ENCODE measurements around the gene CARD16.
A peak's percentile ranks its signal among the peaks of the same experiment; 100 is the strongest.
"Not testable (repeated sequence)": the region's sequence is repeated elsewhere in the genome, so short reads cannot be mapped to it uniquely, and the experiment has no call there.

Gene CARD16

GRCh38 chr11:105051559-105051958, 6.4 kb upstream of the CARD16 start:
- DNase-seq (ENCODE audit: low read depth in 2 of 2, low spot score in 1 of 2) = no peak

GRCh38 chr11:105049481-105049880, 4.3 kb upstream of the CARD16 start:
- DNase-seq (ENCODE audit: low read depth in 2 of 2, low spot score in 1 of 2) = no peak

GRCh38 chr11:105046898-105047579, 1.9 kb upstream of the CARD16 start:
- no peak for DNase-seq (ENCODE audit: low read depth in 2 of 2, low spot score in 1 of 2)

DNA sequence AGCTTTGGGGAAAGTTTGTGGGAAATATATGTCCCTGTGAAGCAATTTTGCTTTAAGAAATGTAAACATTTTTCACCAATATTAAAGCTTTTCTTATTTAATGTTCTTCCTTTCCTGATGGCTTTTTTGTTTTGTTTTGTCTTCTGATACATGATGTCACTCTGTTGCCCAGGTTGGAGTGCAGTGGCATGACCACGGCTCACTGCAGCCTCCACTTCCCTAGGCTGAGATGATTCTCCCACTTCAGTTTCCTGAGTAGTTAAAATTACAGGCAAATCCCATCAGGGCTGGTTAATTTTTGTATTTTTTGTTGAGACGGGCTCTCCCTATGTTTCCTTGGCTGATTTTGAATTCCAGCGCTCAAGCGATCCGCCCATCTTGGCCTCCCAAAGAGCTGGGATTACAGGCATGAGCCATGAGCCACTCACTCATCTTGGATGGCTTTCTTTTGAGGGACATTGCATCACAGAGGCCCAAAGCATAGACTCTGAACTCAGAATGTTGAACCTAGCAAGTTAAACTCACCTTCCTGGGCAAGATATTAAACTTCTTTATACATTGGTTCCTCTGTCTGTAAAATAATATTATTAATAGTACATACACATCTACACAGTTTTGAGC, 651 bp upstream of the CARD16 start:
- DNase-seq (ENCODE audit: low read depth in 2 of 2, low spot score in 1 of 2) = no peak

DNA sequence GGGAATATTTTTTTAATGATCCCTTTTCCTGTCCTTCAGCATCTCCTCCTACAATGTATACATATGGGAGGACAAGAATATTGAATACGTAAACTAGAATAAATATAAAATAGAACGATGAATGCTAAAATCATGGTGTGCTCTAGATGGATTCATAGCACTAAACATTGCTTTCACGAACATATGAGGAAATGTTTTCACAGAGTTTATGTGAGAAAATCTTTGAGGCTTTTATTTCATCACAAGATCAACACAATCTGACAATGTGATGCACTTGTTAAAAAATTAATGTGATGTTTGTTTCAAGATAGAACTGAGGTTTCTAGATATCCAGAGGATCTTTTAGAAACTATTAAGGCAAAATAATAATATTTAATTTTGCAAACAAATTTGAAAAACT, 3.0 kb downstream of the CARD16 start:
- no peak for DNase-seq (ENCODE audit: low read depth in 2 of 2, low spot score in 1 of 2)

DNA sequence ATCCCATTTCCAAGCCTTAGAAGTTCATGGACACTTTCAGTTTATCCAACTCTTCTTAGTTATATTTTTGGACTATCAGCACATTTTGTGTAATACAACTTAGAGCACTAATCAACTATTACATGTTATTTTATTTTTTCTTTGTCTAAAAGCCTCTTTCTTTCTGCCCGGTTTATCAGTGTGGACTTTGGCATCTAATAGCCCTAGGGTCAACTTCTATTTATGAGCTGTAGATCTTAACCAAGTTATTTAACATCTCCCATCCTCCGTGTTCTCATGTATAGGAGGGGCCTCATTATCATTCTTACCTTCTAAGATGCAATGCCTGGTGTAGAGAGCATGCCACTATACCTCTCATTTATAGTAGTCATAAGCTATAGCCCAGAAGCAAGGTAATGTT, 4.4 kb downstream of the CARD16 start:
- no peak for DNase-seq (ENCODE audit: low read depth in 2 of 2, low spot score in 1 of 2)

- no peak for DNase-seq (ENCODE audit: low read depth in 2 of 2, low spot score in 1 of 2)
Measured at GRCh38 chr11:105034813-105035620, 10.1 kb downstream of the CARD16 start, which contains the start of gene CASP1. Gene CASP1, minus strand, starts transcription at chr11:105035144. Its CDS starts 31 bp downstream, at chr11:105035113.

GRCh38 chr11:105034388-105034787, 10.7 kb downstream of the CARD16 start:
- DNase-seq (ENCODE audit: low read depth in 2 of 2, low spot score in 1 of 2) = not testable (repeated sequence)

DNA sequence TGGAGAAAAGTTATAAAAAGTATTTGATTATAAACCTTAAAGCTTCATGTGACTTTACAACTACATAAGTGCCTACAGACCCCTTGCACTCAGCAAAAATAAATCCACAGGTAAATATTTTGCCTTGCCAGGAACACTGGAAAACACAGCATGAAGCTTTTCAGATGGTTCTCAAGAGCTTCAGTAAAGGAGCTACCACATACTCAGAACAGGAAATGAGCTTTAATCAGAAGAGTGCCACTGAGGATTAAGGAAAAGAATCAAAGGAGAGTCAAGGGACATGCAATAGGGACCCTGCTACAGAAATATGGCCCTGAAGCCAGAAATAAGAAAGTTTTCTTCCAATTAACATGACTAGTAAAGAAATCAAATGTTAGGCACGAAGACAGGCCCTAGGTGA, 11.4 kb downstream of the CARD16 start:
- no peak for DNase-seq (ENCODE audit: low read depth in 2 of 2, low spot score in 1 of 2)

- no peak for DNase-seq (ENCODE audit: low read depth in 2 of 2, low spot score in 1 of 2)
Measured at GRCh38 chr11:105033343-105033742, 11.8 kb downstream of the CARD16 start.

DNA sequence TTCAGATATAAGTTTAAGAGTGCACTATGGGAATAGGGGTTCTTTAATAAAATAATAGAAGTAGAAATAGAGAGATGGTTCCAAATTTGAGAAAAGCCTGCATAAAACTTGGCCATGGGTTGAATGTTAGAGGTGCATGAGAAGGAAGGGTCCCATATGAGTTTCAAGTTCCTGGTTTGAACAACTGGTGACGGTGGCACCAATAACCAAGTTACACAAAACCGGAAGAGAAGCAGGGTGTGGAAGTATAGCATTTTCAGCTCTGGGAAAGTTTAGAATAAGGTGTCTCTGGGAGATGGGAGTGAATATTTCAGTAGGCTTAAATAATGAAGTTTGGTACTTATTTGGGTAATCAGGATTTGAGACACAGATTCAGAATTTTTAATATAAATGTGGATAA, 12.6 kb downstream of the CARD16 start:
- DNase-seq (ENCODE audit: low read depth in 2 of 2, low spot score in 1 of 2) = no peak

- no peak for DNase-seq (ENCODE audit: low read depth in 2 of 2, low spot score in 1 of 2)
Measured at GRCh38 chr11:105027678-105028077, 17.5 kb downstream of the CARD16 start.

- DNase-seq (ENCODE audit: low read depth in 2 of 2, low spot score in 1 of 2) = no peak
Measured at GRCh38 chr11:105024394-105024793, 20.7 kb downstream of the CARD16 start.

GRCh38 chr11:105023003-105023402, 22.1 kb downstream of the CARD16 start, which contains the start of gene CASP5:
Gene CASP5, minus strand, starts transcription at chr11:105023168. Its CDS starts 32 bp downstream, at chr11:105023136.
- no peak for DNase-seq (ENCODE audit: low read depth in 2 of 2, low spot score in 1 of 2)

- DNase-seq (ENCODE audit: low read depth in 2 of 2, low spot score in 1 of 2) = no peak
Measured at GRCh38 chr11:105022527-105022926, 22.6 kb downstream of the CARD16 start.

DNA sequence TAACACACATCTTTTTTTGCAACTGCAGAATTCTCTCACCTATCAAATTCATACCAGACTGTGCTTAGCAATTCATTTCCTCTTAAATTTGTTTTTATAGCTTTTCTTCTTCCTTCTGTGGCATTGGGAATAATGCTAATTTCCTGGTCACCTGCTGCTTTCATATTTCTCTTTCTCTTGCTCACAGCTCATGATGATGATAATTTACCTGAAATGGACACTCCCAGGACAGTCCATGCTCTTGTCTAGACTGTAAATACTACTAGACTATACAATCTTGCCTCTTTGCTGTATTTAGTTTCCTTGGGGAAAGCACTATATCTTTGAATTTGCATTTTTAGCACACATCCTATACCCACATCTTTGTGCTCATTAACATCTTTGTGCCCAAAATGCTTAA, 37.7 kb downstream of the CARD16 start:
- DNase-seq (ENCODE audit: low read depth in 2 of 2, low spot score in 1 of 2) = no peak

GRCh38 chr11:105005451-105005845, 39.7 kb downstream of the CARD16 start:
- no peak for DNase-seq (ENCODE audit: low read depth in 2 of 2, low spot score in 1 of 2)

DNA sequence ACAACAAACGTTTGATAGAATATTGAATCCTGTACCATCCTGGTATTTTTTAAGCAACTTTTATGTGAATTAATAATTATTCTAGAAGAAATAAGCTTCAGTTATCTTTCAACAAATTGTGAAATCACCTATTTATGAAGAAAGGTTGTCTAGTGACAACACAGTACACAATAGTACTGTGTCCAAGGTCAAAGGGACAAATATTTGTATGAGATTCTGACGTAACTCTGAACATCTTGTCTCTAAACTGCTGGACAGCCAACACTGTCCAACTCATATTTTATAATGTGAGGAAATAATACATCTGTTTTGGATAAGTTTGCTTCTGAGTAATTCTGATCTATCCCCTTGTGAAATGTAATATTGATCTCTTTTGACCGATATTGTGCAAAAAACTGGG, 41.1 kb downstream of the CARD16 start:
- no peak for DNase-seq (ENCODE audit: low read depth in 2 of 2, low spot score in 1 of 2)

DNA sequence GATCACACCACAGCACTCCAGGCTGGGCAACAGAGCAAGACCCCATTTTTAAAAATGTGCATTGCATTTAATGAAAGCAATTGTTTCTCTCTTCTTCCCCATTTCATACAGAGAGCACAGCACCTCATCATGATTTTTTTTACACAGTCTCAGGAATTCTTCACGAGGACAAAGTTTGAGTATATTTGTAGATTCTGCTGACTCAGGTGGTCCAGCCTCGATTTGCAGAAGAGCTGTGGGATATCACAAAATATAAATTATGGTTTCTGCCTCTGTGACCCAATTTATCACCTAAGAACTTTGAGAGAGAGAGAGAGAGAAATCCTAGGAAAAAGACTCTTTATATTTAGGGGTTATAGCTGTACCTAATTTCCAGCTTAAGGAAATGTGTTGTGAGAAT, 42.0 kb downstream of the CARD16 start:
- no peak for DNase-seq (ENCODE audit: low read depth in 2 of 2, low spot score in 1 of 2)

- DNase-seq (ENCODE audit: low read depth in 2 of 2, low spot score in 1 of 2) = peak; percentile 15 to 25
Measured at GRCh38 chr11:105000797-105001196, 44.3 kb downstream of the CARD16 start.

DNA sequence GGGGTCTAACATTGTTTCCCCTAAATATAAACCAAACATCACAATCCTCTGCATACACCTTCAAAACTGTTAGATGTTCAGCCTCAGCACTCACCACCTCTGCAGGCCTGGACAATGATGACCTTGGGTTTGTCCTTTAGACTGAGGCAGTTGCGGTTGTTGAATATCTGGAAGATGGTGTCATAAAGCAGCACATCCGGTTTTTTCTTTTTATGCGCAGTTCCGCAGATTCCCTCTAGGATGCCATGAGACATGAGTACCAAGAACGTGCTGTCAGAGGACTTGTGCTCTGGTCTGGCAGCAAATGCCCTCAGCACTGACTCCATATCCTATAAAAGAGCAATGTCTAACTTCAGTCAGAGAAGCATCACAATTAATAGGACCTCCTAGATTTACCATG, 45.0 kb downstream of the CARD16 start:
- no peak for DNase-seq (ENCODE audit: low read depth in 2 of 2, low spot score in 1 of 2)

- DNase-seq (ENCODE audit: low read depth in 2 of 2, low spot score in 1 of 2) = no peak
Measured at GRCh38 chr11:104999721-105000120, 45.4 kb downstream of the CARD16 start.
